ENCODE data around the gene ERCC4.

ERCC4 gene

GRCh38 chr16:13919683-13920509 lies at the start of gene ERCC4:
ERCC4 (plus strand) TSS chr16:13920154; CDS start chr16:13920166, 12 bp downstream.
- peak; percentile 99 for DNase-seq (ENCODE audit: low spot score)
- Histone ChIP-seq H3K27ac (peak within 1 kb of the TSS; percentile 68 to 85), H3K4me3 (peak within 1 kb of the TSS; percentile 92)
- peak; percentile 83 for TF ChIP-seq CTCF (IDR thresholded peaks at IDR 0.05)

- DNase-seq (ENCODE audit: low spot score) = no peak
- no peak overlapping the region for H3K4me3 ChIP-seq
- no peak overlapping the region for H3K27ac ChIP-seq
- peak; percentile 26 for TF ChIP-seq CTCF (IDR thresholded peaks at IDR 0.05)
Observed at GRCh38 chr16:13873835-13874438, 46.0 kb upstream of the ERCC4 start.

DNA sequence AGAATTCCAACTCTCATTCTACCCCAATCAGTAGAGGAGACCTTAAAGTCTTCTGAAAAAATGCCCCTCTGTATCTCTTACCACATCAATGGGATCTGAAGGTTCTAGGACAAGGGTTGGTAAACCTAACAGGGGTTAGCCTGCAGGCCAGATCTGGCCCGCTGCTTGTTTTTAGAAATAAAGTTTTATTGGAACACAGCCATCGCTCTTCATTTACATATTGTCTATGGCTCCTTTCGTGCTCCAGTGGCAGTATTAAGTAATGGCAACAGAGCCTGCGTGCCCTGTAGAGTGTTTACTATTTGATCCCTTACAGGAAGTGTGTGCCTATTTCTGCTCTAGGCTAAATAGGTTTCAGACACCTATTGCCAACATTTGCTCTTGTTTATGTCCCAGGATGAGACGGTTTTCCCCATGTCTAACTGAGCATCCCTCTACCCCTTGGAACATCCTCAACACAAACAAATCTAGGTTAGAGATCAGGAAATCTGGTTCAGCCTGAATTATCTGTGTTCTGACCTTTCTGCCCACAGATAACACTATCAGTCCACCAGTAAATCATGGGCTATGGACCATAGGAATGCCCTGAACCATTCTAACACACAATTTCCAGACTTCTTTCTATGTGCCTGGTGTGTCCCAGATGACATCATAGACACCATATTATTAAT lies 44.2 kb upstream of the ERCC4 start:
- no peak overlapping the region for H3K27ac ChIP-seq
- DNase-seq (ENCODE audit: low spot score) = no peak
- H3K4me3 ChIP-seq = no peak overlapping the region
- no peak for TF ChIP-seq CTCF (IDR thresholded peaks at IDR 0.05)

DNA sequence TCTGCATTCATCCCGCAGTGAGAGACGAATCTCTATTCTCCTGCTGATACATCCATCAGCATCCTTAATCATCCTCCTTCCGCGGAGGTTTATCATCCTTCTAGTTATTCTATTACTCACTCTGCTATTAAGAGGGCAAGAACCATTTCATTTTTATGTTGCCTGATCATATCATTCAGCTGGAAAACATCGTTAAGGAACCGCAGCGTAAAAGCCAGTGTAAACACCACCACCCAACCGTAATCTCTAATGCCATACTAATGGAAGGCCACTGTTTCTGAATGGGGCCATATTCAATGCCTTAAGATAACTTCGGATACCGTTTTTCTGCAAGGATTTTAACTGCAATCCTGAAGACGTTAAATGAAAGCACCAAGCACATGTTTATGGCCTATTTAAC lies 36.7 kb upstream of the ERCC4 start:
- Histone ChIP-seq H3K27ac (no peak overlapping the region), H3K4me3 (no peak overlapping the region)
- DNase-seq (ENCODE audit: low spot score) = no peak
- no peak for TF ChIP-seq CTCF (IDR thresholded peaks at IDR 0.05)

DNA sequence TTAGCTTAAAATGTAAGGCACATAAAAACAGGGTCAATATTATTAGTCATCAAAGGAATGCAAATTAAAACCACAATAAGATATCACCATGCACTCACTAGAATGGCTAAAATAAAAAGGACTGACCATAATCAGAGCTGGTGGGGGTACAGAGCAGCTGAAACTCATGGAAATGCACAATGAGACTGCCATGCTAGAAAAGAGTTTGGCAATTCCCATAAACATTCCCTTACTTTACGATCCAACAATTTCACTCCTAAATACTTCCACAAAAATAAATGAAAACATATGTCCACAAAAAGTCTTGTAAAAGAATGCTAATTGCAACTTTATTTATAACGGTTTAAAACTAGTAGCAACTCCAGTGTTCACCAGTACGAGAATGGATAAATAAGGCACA lies 36.1 kb upstream of the ERCC4 start:
- no peak overlapping the region for H3K27ac ChIP-seq
- H3K4me3 ChIP-seq = no peak overlapping the region
- TF ChIP-seq CTCF (IDR thresholded peaks at IDR 0.05) = no peak
- no peak for DNase-seq (ENCODE audit: low spot score)

DNA sequence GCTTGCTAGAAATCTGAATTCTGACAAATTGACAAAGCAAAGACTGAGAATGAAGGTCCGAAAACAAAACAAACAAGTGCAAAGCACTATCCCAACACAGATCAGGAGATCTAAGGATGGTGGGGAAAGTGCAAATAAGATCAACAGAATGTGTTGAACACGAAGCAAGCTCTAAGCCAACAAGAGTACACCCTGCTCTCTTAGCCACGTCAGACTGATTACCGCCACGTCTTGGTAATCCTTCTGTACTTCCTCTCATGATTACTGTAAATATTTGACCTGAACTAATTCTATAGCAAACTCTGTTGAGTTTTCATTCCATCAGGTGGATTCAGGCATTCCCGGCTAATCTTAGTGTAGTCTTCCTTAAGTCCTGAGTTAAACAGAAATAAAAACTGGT lies 34.3 kb upstream of the ERCC4 start:
- no peak for DNase-seq (ENCODE audit: low spot score)
- no peak overlapping the region for H3K4me3 ChIP-seq
- H3K27ac ChIP-seq = no peak overlapping the region
- no peak for TF ChIP-seq CTCF (IDR thresholded peaks at IDR 0.05)

Data from coronary artery (tissue), 2 donors.